Thymus (tissue), 11 donors: ENCODE data around the gene TMEM69. TPM values are rescaled to one million over a fixed set of nuclear protein-coding genes. Genes with fewer than 3 reads are reported as not detected.
"Not testable (repeated sequence)": the region's sequence is repeated elsewhere in the genome, so short reads cannot be mapped to it uniquely, and the experiment has no call there.

Source experiments
- DNase-seq, 9 donors: peaks; one replicate each; pipeline ENCODE4 v3.0.0-alpha.2; 2013; ENCODE audit warnings: low spot score in 9 of 9, low read depth in 6 of 9, missing footprints in 1 of 9
- H3K27ac ChIP-seq, 2 donors: one replicate each; pipeline ENCODE4 v1.5.1; 2013; ENCODE audit warnings: control low read depth in 1 of 2, low read depth in 1 of 2, low read length in 1 of 2, mild to moderate bottlenecking in 1 of 2, moderate library complexity in 1 of 2
- H3K27me3 ChIP-seq, 2 donors: one replicate each; pipeline ENCODE4 v1.5.1; 2013; ENCODE audit warnings: low read length in 1 of 2; ENCODE audit not compliant: control insufficient read depth in 2 of 2, insufficient read depth in 1 of 2
- H3K36me3 ChIP-seq, 2 donors: one replicate each; pipeline ENCODE4 v1.5.1; 2013; ENCODE audit warnings: low read length in 1 of 2, mild to moderate bottlenecking in 1 of 2, moderate library complexity in 1 of 2; ENCODE audit not compliant: control insufficient read depth in 2 of 2, insufficient read depth in 2 of 2
- H3K4me1 ChIP-seq, 2 donors: one replicate each; pipeline ENCODE4 v1.5.1; 2013; ENCODE audit warnings: low read length in 2 of 2; ENCODE audit not compliant: control insufficient read depth in 2 of 2, insufficient read depth in 2 of 2
- H3K4me3 ChIP-seq, 2 donors: one replicate each; pipeline ENCODE4 v1.5.1; 2013; ENCODE audit warnings: low read length in 2 of 2, control low read depth in 1 of 2, mild to moderate bottlenecking in 1 of 2
- H3K9me3 ChIP-seq, 2 donors: one replicate each; pipeline ENCODE4 v1.5.1; 2013; ENCODE audit warnings: low read length in 1 of 2, mild to moderate bottlenecking in 1 of 2; ENCODE audit not compliant: control insufficient read depth in 2 of 2, insufficient read depth in 1 of 2
- WGBS: extraction: QIAGEN DNeasy Blood & Tissue Kit; methylation state at CpG from one replicate; pipeline ENCODE4 v1.1.7; 2013; 5-methylcytosine and 5-hydroxymethylcytosine counted together
- polyA plus RNA-seq: library from polyadenylated mRNA; stranded (reverse); fragments of 200-250 nt; gene quantifications from one replicate; pipeline ENCODE4 v1.2.3, GENCODE V29; 2013
- total RNA-seq: library from RNA; stranded (reverse); fragments of 120-200 nt; gene quantifications from one replicate; pipeline ENCODE4 v1.2.4, GENCODE V29; 2013
- donor health status: healthy.

TMEM69 gene
- total and polyA plus RNA-seq, 2 donors, result 26.9 to 28.8 TPM

- H3K4me1 ChIP-seq, result no peaks in the 10 kb centered on the region
- no peaks in the 10 kb centered on the region for H3K27me3 ChIP-seq
- H3K27ac ChIP-seq, result no peak overlapping the region
- H3K4me3 ChIP-seq, result no peak overlapping the region
- peaks cover 8 to 10% of the 10 kb centered on the region in 2 donors for H3K36me3 ChIP-seq
- no peaks in the 10 kb centered on the region for H3K9me3 ChIP-seq
- DNase-seq, result no peak
- WGBS, result 100% methylated on average over 1 of the region's 1 CpG
Observed at GRCh38 chr1:45718289-45718688, 30.3 kb downstream of the TMEM69 start.

GRCh38 chr1:45721207-45721606, 33.2 kb downstream of the TMEM69 start:
- WGBS, result 98% methylated on average over 1 of the region's 1 CpG
- Histone ChIP-seq H3K27ac (no peak overlapping the region), H3K36me3 (peaks cover 4% of the 10 kb centered on the region in 2 donors), H3K27me3 (no peaks in the 10 kb centered on the region), H3K9me3 (no peaks in the 10 kb centered on the region), H3K4me1 (no peaks in the 10 kb centered on the region), H3K4me3 (no peak overlapping the region)
- no peak for DNase-seq

- H3K4me3 ChIP-seq, result no peak overlapping the region
- H3K27me3 ChIP-seq, result no peaks in the 10 kb centered on the region
- no peak for DNase-seq
- no peak overlapping the region for H3K27ac ChIP-seq
- H3K4me1 ChIP-seq, result no peaks in the 10 kb centered on the region
- H3K36me3 ChIP-seq, result peaks cover 8 to 14% of the 10 kb centered on the region in 2 donors
- no peaks in the 10 kb centered on the region for H3K9me3 ChIP-seq
- 98% methylated on average over 3 of the region's 3 CpGs for WGBS
Observed at GRCh38 chr1:45722809-45723208, 34.8 kb downstream of the TMEM69 start.

GRCh38 chr1:45723248-45723930, 35.4 kb downstream of the TMEM69 start:
- Histone ChIP-seq H3K27ac (no peak overlapping the region), H3K4me1 (no peaks in the 10 kb centered on the region), H3K4me3 (no peak overlapping the region), H3K9me3 (no peaks in the 10 kb centered on the region), H3K27me3 (no peaks in the 10 kb centered on the region), H3K36me3 (peaks cover 7 to 14% of the 10 kb centered on the region in 2 donors)
- no peak for DNase-seq

GRCh38 chr1:45726007-45726406, 38.0 kb downstream of the TMEM69 start:
- H3K36me3 ChIP-seq, result peaks cover 4 to 15% of the 10 kb centered on the region in 2 donors

GRCh38 chr1:45730075-45730779, 42.2 kb downstream of the TMEM69 start:
- WGBS, result 91% methylated on average over 3 of the region's 3 CpGs
- DNase-seq, result no peak
- H3K27ac ChIP-seq, result no peak overlapping the region

More at GRCh38 chr1:45726007-45726406, 38.0 kb downstream of the TMEM69 start:
- H3K4me3 ChIP-seq, H3K27me3 ChIP-seq, H3K4me1 ChIP-seq, H3K27ac ChIP-seq, H3K9me3 ChIP-seq, DNase-seq: not testable (repeated sequence)
- over 99% methylated on average over 9 of the region's 9 CpGs for WGBS

GRCh38 chr1:45730780-45731319, 42.9 kb downstream of the TMEM69 start:
- 97% methylated on average over 1 of the region's 1 CpG for WGBS
- Histone ChIP-seq H3K4me1 (no peaks in the 10 kb centered on the region), H3K27ac (no peak overlapping the region), H3K4me3 (no peak overlapping the region), H3K9me3 (no peaks in the 10 kb centered on the region), H3K36me3 (peaks cover 4 to 12% of the 10 kb centered on the region in 2 donors), H3K27me3 (no peaks in the 10 kb centered on the region)
- DNase-seq, result no peak

More at GRCh38 chr1:45730075-45730779, 42.2 kb downstream of the TMEM69 start:
- no peaks in the 10 kb centered on the region for H3K9me3 ChIP-seq
- H3K4me3 ChIP-seq, result no peak overlapping the region
- no peaks in the 10 kb centered on the region for H3K4me1 ChIP-seq
- H3K36me3 ChIP-seq, result peaks cover 4 to 12% of the 10 kb centered on the region in 2 donors
- no peaks in the 10 kb centered on the region for H3K27me3 ChIP-seq

GRCh38 chr1:45739137-45739536, 51.2 kb downstream of the TMEM69 start:
- 99% methylated on average over 4 of the region's 4 CpGs for WGBS
- H3K36me3 ChIP-seq, result peaks cover 7 to 11% of the 10 kb centered on the region in 2 donors
- no peak for DNase-seq
- no peaks in the 10 kb centered on the region for H3K9me3 ChIP-seq
- H3K4me1 ChIP-seq, result no peaks in the 10 kb centered on the region
- H3K27me3 ChIP-seq, result no peaks in the 10 kb centered on the region
- no peak overlapping the region for H3K27ac ChIP-seq
- no peak overlapping the region for H3K4me3 ChIP-seq

GRCh38 chr1:45739641-45740156, 51.7 kb downstream of the TMEM69 start:
- H3K9me3 ChIP-seq, H3K27me3 ChIP-seq, DNase-seq, H3K4me1 ChIP-seq, H3K27ac ChIP-seq, H3K4me3 ChIP-seq: not testable (repeated sequence)
- WGBS, result 92% methylated on average over 5 of the region's 5 CpGs
- peaks cover 10 to 11% of the 10 kb centered on the region in 2 donors for H3K36me3 ChIP-seq
